ENCODE measurements around the gene GRK5.

GRCh38 chr10:119362122-119362521 lies 154.8 kb downstream of the GRK5 start:
- TF ChIP-seq CTCF (conservative IDR thresholded peaks at IDR 0.05 in 1 of 2, IDR thresholded peaks at IDR 0.05 in 1 of 2; ENCODE audit: extremely low read depth in 1 of 2, insufficient read depth in 1 of 2, low read depth in 1 of 2, low read length in 2 of 2) (no peak), EZH2 (IDR thresholded peaks at IDR 0.05; ENCODE audit: borderline replicate concordance, low read length) (no peak)

All from mammary epithelial cell (primary cell).